Astrocyte (in vitro differentiated cells and primary cell): ENCODE data around the gene HOPX. TPM values are rescaled to one million over a fixed set of nuclear protein-coding genes. Genes with fewer than 3 reads are reported as not detected.
"Not testable (repeated sequence)": the region's sequence is repeated elsewhere in the genome, so short reads cannot be mapped to it uniquely, and the experiment has no call there.

Source experiments
- DNase-seq: peaks from one replicate; pipeline ENCODE4 v3.0.0-alpha.2; 2010; ENCODE audit warnings: low read depth
- FAIRE-seq: peaks from 2 replicates; lab custom pipeline; 2011; peaks lifted over from hg19 to GRCh38; lab: Jason Lieb, UNC
- H2AFZ ChIP-seq: 2 replicates; pipeline ENCODE4 v1.6.0; 2012; ENCODE audit warnings: low read depth, low read length, inconsistent platforms
- H3K27ac ChIP-seq: 2 replicates; pipeline ENCODE4 v1.5.1; 2011; ENCODE audit warnings: low read depth, low read length, inconsistent platforms
- H3K27me3 ChIP-seq: 2 replicates; pipeline ENCODE4 v1.6.0; 2011; ENCODE audit warnings: low read length, inconsistent platforms; ENCODE audit not compliant: insufficient read depth
- H3K36me3 ChIP-seq: 2 replicates; pipeline ENCODE4 v1.5.1; 2011; ENCODE audit warnings: low read length, inconsistent platforms; ENCODE audit not compliant: insufficient read depth
- H3K4me1 ChIP-seq: 2 replicates; pipeline ENCODE4 v1.5.1; 2011; ENCODE audit warnings: low read length, inconsistent platforms; ENCODE audit not compliant: insufficient read depth
- H3K4me2 ChIP-seq: 2 replicates; pipeline ENCODE4 v1.6.0; 2012; ENCODE audit warnings: low read length, inconsistent platforms
- H3K4me3 ChIP-seq: 2 replicates; pipeline ENCODE4 v1.5.1; 2011; ENCODE audit warnings: low read depth, mild to moderate bottlenecking, low read length, inconsistent platforms; ENCODE audit not compliant: insufficient read depth
- H3K79me2 ChIP-seq: 2 replicates; pipeline ENCODE4 v1.6.0; 2012; ENCODE audit warnings: mild to moderate bottlenecking, low read length, inconsistent platforms; ENCODE audit not compliant: insufficient read depth
- H3K9ac ChIP-seq: 2 replicates; pipeline ENCODE4 v1.6.0; 2012; ENCODE audit warnings: mild to moderate bottlenecking, low read length, inconsistent platforms
- H3K9me3 ChIP-seq: 2 replicates; pipeline ENCODE4 v1.5.1; 2012; ENCODE audit warnings: low read depth, mild to moderate bottlenecking, low read length, inconsistent platforms; ENCODE audit not compliant: insufficient read depth
- H4K20me1 ChIP-seq: 2 replicates; pipeline ENCODE4 v1.6.0; 2012; ENCODE audit warnings: low read length, inconsistent platforms; ENCODE audit not compliant: insufficient read depth
- H3K27ac Mint-ChIP-seq: one replicate; pipeline ENCODE4 v1.8.0; 2021; ENCODE audit warnings: mild to moderate bottlenecking, mixed read lengths; ENCODE audit not compliant: unreplicated experiment
- H3K27me3 Mint-ChIP-seq: one replicate; pipeline ENCODE4 v1.8.0; 2021; ENCODE audit warnings: low read depth, mixed read lengths; ENCODE audit not compliant: unreplicated experiment
- H3K36me3 Mint-ChIP-seq: one replicate; pipeline ENCODE4 v1.8.0; 2021; ENCODE audit warnings: low read depth, mixed read lengths; ENCODE audit not compliant: unreplicated experiment
- H3K4me1 Mint-ChIP-seq: one replicate; pipeline ENCODE4 v1.8.0; 2021; ENCODE audit warnings: low read depth, mixed read lengths; ENCODE audit not compliant: unreplicated experiment
- H3K4me3 Mint-ChIP-seq: one replicate; pipeline ENCODE4 v1.8.0; 2021; ENCODE audit warnings: mild to moderate bottlenecking, moderate library complexity, mixed read lengths; ENCODE audit not compliant: unreplicated experiment
- H3K9me3 Mint-ChIP-seq: one replicate; pipeline ENCODE4 v1.8.0; 2021; ENCODE audit warnings: mild to moderate bottlenecking, mixed read lengths; ENCODE audit not compliant: unreplicated experiment
- CTCF ChIP-seq: IDR thresholded peaks from 2 replicates; pipeline ENCODE4 v1.5.1; 2011; ENCODE audit warnings: low read depth, mild to moderate bottlenecking, inconsistent platforms, low read length, moderate library complexity; ENCODE audit not compliant: insufficient read depth
- EZH2 ChIP-seq: IDR thresholded peaks from 2 replicates; pipeline ENCODE4 v1.6.1; 2012; ENCODE audit warnings: mild to moderate bottlenecking, low read length, inconsistent platforms; ENCODE audit not compliant: insufficient read depth
- total RNA-seq: library from RNA; stranded (reverse); gene quantifications from 2 replicates; pipeline ENCODE4 v1.2.1, GENCODE V29; 2021

HOPX gene
- total RNA-seq, 1 donor from 2014 or later, result 1.7 TPM

GRCh38 chr4:56637791-56638190, 43.3 kb downstream of the HOPX start:
- Histone ChIP-seq H3K27ac (no peak overlapping the region), H3K4me2 (no peak overlapping the region), H3K4me3 (no peak overlapping the region), H4K20me1 (no peaks in the 10 kb centered on the region), H3K9ac (no peak overlapping the region), H2AFZ (no peak overlapping the region), H3K79me2 (no peaks in the 10 kb centered on the region), H3K9me3 (no peaks in the 10 kb centered on the region), H3K36me3 (no peaks in the 10 kb centered on the region), H3K4me1 (peaks cover 16% of the 10 kb centered on the region), H3K27me3 (no peaks in the 10 kb centered on the region)
- no peak for DNase-seq
- Mint-ChIP-seq H3K9me3 (peaks cover 7% of the 10 kb centered on the region), H3K36me3 (no peaks in the 10 kb centered on the region), H3K27ac (no peak overlapping the region), H3K27me3 (no peaks in the 10 kb centered on the region), H3K4me1 (peaks cover 16% of the 10 kb centered on the region), H3K4me3 (no peak overlapping the region)
- FAIRE-seq, result no peak
- TF ChIP-seq EZH2, result no peak
- no peak for TF ChIP-seq CTCF

DNA sequence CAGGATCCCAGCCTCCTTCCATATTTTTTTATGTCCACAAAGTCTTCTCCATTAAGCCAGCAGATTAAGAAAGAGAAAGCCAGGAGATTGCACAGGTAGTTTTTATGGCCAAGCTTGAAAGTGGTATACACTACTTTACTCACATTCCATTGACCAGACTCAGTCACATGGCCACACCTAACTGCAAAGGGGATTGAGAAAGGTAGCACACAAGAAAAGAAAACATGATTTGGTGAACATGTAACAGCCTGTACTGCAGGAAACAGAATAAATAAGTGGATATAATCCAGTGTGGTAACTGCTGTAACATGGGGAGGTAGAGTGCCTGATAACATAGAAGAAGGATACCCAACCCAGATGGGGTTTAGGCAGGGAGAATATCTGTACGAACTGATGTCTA, 43.9 kb downstream of the HOPX start:
- FAIRE-seq, result no peak
- Histone ChIP-seq H3K36me3 (no peaks in the 10 kb centered on the region), H3K4me2 (no peak overlapping the region), H4K20me1 (no peaks in the 10 kb centered on the region), H3K27ac (no peak overlapping the region), H3K9me3 (no peaks in the 10 kb centered on the region), H3K79me2 (no peaks in the 10 kb centered on the region), H2AFZ (no peak overlapping the region), H3K27me3 (no peaks in the 10 kb centered on the region), H3K9ac (no peak overlapping the region), H3K4me3 (no peak overlapping the region), H3K4me1 (peaks cover 13% of the 10 kb centered on the region)
- Mint-ChIP-seq H3K4me1 (peaks cover 17% of the 10 kb centered on the region), H3K36me3 (no peaks in the 10 kb centered on the region), H3K27ac (no peak overlapping the region), H3K4me3 (no peak overlapping the region), H3K27me3 (no peaks in the 10 kb centered on the region), H3K9me3 (peaks cover 9% of the 10 kb centered on the region)
- TF ChIP-seq EZH2 (no peak), CTCF (no peak)
- DNase-seq, result no peak

DNA sequence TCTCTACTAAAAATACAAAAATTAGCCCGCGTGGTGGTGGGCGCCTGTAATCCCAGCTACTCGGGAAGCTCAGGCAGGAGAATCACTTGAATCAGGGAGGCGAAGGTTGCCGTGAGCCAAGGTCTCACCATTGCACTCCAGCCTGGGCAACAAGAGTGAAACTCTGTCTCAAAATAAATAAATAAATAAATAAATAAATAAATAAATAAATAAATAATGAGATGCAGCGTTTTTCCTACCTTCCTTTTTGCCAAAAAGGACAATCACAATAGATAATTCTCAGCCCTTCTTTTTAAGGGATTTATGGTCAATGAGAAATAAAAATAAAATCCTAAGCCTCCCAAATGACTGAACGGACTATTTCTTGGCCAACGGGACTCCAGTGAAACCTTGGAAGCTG, 46.1 kb downstream of the HOPX start:
- not testable (repeated sequence) for H3K9me3 ChIP-seq, H3K27me3 Mint-ChIP-seq

More for the DNA sequence above, 46.1 kb downstream of the HOPX start:
- not testable (repeated sequence) for FAIRE-seq, H3K79me2 ChIP-seq, DNase-seq, H3K27me3 ChIP-seq, H3K9me3 Mint-ChIP-seq, H3K4me3 Mint-ChIP-seq, H4K20me1 ChIP-seq, H3K36me3 ChIP-seq, H3K27ac Mint-ChIP-seq, H3K4me1 ChIP-seq, H3K4me1 Mint-ChIP-seq, H3K9ac ChIP-seq, H3K4me3 ChIP-seq, H3K27ac ChIP-seq, H3K4me2 ChIP-seq, H2AFZ ChIP-seq, H3K36me3 Mint-ChIP-seq
